Glomerular visceral epithelial cell (primary cell): ENCODE data around the gene ABTB1.
"Not testable (repeated sequence)": the region's sequence is repeated elsewhere in the genome, so short reads cannot be mapped to it uniquely, and the experiment has no call there.

Experiments
- DNase-seq: peaks from one replicate; pipeline ENCODE4 v3.0.0-alpha.2; 2016; ENCODE audit errors: extremely low spot score

The ABTB1 gene

DNA sequence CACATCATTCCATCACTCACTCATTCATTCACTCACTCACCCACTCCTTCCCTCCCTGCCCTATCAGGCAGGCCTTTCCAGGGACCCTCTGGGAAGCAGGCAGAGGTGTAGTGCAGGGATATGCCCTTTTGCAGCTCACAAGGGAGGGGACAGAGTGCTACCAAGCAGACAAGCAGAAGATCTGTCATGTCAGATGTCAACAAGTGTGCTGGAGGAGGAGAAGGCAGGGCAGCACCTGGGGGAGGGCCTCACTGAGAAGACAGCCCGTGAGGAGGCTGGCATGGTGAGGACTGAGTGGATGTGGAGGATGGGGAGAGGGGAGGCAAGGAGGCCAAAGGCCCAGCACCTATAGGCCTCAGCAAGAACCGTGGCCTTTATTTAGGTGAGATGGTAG lies 15.3 kb downstream of the ABTB1 start:
- no peak for DNase-seq

DNA sequence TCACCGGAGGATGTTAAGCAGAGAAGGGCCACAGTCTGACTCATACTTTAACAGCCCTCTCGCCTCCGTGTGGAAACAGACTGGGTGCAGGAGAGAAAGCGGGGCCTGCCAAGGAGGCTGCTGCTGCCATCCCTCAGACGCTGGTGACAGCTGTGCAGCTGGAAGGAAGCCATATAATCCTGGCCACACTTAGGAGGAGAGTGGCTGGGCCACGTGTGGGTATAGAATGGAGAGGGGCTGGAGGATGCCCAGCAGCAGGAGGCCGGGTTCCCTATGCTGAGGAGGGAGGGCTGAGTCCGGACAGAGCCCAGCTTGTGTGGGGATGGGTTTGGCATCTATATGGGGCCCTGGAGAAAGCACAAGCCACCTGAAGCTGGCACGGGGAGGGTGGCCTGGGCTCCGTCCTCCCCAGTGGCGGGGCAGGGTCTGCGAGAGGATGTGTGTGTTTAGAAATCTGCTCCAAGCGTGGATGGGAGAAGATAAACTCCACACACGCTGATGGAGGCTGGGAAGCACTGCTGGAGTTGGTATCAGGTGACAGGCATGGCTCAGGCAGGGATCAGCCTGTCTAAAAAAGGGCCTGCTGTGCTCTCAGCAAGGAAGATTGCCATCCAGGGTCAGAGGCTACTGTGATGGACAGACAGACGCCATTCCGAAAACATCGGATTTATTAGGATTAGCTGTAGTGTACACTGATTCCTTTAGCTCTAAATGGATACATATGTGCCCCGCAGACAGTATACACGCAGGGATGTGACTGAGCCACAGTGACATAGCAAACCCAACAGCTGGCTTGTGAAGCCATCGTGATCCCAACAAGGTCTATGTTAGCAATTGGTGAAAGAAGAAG lies 15.9 kb downstream of the ABTB1 start:
- no peak for DNase-seq

DNA sequence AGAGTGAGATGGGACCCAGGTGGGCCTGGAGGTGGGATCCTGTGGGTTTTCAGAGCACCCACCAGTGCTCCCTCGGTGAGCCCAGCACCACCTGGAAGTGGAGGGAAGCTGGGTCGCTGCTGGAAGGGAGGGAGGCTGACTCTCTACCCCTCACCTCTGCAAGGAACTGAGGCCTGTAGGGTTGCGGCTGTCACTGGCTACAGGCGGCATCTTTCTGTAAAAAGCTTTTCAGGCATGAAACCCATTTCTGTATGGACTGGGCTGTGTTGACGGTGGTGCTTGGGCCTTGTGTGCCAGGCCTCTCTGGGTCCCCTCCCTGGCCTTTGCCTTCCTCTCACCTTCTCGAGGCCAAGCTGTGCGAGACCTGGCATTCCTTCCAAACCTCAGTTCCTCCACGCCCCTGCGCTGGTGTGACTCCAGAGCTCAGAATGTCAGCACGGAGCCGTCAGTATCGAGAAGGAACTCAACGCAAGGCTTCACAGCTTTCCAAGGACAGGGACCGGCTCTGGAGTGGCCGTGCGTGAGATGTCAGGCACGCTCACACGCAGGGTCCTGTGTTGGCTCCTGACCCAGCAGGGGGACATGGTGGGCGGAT lies 16.6 kb downstream of the ABTB1 start:
- no peak for DNase-seq

DNA sequence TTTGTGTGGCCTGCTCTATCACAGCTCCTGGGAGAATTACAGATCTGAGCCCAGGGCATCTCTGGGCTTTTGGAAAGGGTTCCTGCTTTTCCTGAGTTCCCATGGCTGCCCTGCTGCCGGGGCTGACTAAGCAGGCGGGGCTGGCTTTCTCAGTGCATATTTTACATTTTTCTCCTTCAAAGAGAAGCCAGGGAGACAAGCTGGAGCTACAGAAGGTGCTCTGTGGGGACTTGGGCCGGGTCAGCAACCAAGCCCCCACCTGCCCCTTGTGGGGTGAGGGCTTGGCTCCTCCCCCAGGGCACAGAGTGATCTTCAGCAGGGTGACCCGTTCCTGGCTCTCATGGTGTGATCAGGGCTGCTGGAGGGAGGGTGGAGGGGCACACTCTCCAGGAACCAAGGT lies 17.4 kb downstream of the ABTB1 start:
- DNase-seq: peak; percentile 47

DNA sequence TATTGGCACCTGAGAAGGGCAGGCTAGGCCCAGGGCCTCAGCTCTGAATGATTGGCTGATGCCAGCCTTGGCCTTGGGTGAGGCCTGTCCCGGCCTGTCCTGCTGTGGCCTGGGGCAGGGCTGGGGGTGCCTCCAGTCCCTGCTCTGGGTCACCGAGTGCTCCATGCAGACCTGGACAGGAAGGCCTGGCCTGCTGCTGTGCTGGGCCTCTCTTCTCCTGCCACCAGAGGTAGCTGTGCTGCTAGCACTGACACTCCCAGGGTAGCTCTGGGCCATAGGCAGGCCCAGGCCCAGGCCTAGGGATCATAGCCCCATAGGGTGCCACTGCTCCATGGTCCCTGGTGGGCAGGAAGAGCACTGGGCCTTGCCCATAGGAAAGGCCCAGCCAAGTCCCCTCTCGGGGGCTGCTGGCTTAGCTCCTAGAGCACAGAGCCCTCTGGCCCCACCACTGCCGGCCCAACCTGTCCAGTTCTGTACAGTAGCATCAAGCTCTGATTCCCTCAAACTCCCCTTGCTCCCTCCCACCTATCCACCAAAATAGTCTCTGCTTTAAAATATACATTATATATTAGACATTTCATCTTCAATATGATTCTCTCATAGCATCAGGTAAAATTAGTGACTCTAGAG lies 18.2 kb downstream of the ABTB1 start:
- peak; percentile 74 for DNase-seq

DNA sequence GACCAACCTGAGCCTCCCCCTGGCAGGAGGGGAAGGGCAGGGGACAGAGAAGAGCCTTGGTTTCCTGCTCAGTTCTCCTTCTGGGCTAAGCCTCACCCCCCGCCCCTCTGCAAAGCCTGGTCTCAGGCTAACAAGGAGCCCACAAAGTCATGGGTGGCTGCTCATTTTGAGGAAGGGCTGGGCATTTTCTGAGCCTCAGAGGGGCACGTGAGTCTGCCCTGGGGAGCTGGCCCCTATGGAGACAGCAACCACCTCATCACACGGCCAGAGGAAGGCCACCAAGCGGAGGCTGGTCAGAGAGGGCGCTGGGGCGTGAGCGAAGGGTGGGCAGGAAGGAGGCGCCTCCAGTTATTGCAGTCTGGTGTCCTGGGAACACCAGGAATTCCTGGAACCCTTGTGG lies 18.7 kb downstream of the ABTB1 start:
- DNase-seq: peak; percentile 82

DNA sequence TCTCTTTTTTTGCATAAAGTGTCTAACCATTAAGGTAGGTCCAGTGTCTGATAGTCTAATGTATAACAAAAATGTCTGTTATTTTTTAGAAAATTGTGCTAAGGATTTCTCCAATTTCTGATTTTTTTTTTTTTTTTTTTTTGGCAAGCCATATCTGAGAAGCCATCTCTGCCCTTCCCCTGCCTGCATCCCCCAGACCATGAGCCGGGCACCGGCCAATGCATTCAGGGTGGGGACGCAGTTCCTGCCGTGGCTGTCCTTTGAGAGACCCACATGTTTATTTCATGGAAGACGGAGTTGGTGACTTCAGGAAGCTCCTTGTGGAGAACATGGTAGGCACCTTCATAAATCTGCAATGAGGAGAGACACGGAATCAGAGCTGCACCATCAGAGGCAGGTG lies 19.2 kb downstream of the ABTB1 start:
- DNase-seq: no peak

DNA sequence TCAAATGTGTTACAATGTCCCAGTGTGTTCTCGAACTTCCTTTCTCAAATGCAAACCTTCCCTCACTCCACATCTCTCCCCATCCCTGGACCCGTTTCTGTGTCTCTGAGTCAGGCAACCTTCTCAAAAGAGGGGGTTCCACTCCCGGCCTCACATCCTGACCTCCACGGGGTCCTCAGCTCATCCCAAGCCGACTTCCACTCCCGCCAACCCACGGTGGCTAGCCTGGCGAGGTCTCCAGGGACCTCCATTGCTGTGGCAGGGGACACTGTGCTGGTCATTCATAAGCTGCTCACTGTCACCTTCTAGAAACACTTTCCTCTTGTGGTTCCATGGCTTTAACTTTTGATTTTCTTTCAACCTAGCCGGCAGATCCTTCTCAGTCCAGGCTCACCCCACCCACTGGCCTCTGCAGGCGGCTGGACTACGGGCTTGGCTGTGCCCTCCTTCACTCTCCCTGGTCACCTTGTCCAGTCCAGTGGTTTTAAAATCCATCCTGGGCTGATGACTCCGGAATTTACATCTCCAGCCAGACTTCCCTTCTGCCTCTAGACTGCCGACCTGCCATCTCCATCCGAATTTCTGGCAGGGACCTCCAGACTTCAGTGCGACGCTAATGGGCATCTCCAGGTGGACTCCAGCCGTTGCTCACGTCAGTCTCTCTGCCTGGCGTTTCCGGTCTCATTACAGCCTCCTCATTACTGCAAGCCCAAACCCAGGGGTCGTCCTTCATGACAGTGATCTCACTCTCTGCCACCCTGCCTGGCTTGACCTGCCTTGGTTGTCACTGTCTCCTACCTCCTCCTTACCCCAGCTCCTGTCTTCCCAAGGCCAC lies 20.0 kb downstream of the ABTB1 start:
- DNase-seq: no peak

DNA sequence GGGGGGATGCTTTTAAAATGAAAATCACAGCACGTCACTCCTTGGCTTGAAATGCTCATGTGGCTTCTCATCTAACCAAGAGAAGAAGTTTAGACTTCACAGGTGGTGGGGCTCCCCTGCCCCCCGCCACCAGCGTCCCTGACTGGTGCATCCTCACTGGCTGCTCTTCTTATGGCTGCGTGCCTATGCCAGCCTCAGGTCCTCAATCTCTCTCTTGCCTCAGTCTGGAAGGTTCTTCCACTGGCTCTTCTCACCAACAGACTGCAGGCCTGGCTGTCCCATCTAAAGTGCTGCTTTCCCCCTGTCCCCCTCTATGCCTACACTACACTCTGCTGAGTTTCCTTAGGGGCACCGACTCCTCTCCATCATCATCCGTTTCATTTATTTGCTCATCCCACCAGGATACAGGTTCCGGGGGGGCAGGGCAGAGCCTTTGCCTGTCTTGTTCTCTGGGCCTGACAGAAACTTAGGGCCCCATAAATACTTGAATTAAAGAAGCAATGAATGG lies 20.6 kb downstream of the ABTB1 start:
- no peak for DNase-seq

DNA sequence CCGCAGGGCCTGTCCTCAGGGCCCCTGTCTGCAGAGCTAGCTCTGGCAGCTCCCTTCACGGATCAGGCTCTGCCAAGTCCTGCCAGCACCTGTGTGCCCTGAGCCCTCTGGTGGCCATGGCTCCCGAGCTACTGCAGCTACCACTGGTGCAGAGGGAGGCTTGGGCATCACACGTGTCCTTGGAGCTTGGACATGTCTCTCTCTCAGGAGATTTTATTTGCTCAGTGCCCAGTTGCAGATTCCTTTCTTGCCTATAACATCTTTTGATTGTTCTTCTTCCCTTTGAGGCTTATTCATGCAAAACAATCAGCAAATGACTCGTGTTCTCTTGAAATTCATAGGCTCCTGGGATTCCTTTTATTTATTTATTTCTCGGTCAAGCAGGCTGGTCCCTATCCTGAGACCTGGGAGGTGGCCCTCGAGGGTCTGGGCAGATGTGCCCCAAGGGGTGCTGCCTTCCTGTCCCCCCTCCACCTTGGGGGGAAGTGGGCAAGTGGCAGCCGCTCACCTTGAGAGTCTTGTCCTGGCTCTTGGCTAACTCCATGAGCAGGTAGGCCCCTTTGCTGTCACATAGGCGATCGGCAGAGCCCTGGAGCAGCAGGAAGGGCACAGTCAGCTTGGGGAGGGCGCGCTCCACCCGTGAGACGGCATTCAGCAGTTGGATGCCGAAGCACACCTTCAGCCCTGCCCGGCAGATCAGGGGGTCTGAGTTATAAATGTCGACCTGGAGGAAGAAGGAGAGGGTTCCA lies 21.9 kb downstream of the ABTB1 start:
- DNase-seq: peak; percentile 60

DNA sequence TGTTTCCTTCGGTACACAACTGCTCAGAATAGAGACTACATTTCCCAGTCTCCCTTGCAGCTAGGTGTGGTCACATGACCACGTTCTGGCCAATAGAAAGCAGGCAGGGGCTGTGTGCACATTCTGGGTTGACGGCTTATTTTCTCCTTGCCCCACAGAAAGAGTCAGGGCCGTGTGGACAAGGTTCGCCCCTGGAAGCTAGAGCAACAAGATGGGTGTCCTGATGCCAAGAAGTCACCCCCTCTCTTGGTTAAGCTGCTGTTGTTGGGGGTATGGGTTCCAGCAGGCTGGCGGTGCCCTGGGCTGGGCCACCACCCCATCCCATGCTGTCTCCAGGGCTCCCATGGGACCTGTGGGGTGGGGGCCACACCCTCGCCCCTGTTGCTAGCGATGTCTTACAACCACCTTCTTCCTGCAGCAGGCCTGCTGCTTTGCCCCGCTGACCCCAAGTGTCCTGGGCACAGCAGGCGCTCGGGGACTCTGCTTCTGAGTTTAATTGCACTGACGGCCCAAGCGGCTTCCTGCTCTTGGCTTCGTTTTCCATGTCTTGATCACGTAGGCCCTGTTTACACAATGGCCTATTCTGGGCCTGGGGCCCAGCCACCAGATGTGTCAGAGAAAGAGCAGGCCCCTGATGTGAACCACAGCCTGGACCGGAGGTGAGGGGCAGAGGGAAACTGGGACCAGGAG lies 24.9 kb downstream of the ABTB1 start:
- DNase-seq: peak; percentile 57

DNA sequence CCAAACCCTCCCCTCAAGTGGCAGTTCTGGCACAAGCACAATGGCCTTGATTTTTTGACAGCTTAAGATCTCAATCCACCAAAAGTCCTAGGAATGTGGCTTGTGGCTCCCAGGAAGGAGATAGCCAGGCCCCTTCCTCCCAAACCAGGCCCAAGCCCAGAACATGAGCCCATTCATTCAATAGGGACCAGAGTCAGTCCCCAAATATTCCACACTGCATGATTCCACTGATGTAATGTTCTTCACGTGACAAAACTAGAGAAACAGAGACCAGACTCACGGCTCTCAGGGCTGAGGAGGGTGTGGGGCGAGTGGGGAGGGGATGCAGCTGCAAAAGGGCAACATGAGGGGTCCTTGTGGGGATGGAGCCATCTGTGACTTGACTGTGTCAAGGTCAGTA lies 25.5 kb downstream of the ABTB1 start:
- no peak for DNase-seq

DNA sequence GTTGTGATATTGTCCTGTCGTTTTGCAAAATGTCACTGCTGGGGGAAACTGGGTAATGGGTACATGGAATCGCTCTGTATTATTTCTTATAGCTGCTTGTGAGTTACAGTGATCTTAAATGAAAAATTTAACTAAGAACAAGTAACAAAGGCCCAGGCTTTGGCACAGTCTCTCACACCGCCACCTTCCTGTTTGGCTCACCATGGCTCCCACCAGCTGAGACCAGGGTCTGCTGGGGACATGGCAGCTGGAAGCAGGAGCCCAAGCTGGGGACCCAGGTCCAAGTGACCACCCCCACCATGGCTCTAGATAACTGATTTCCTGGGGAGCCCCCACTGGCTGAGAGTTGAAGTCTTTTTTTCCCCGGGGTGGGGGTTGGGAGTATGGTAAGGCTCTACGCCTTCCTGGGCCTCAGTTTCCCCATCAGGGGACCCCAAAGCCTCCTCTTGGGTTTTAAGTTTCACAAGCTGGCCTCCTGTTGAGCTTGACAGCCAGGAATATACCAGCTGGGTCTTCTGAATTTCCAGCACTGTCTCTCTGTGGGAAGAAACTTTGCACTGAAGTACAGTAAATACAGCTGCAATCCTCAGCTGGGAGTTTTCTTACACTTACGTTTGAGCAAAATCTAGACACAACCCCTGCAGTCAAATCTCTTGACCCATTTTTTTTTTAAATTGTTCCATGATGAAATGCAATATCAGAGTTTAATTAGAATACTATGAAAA lies 26.1 kb downstream of the ABTB1 start:
- no peak for DNase-seq

DNA sequence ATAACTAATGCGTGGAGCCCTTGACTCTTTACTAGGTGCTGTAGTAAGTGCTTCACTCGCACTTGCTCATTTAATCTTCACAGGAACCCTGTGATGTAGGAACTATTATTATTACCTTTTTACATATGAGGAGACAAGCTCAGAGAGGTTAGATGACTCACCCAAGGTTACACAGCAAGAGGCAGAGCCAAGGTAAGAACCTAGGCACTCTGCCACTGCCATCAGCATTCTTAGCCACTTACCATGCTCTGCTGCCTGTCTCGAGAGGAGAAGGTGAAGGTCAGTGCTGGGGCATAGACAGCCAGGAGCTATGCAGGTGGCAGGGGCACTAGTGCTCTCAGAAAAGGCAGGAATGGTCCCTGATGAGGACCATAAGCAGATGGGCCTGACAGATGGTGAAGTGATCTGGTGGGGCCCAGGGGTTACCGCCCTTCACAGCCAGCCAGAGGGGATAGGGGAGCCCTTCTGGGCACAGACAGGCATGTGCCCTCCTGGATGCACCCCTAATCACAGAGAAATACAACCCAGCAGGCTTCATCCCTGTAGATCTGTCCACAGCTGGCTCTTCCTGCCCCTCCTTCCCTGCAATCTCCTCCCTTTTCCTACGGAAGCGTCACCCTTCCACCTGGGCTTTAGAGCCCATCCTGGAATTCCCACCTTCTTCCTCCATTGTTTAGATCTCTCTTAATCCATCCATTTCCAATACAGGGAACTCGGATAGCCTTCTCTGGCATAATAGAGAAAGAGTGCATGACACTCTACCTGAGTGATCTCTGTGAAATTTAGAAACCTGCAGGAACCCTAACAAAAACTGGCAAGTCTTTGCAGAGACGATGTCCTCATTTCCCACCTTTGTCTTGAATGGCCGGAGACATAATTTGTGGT lies 26.9 kb downstream of the ABTB1 start:
- no peak for DNase-seq

DNA sequence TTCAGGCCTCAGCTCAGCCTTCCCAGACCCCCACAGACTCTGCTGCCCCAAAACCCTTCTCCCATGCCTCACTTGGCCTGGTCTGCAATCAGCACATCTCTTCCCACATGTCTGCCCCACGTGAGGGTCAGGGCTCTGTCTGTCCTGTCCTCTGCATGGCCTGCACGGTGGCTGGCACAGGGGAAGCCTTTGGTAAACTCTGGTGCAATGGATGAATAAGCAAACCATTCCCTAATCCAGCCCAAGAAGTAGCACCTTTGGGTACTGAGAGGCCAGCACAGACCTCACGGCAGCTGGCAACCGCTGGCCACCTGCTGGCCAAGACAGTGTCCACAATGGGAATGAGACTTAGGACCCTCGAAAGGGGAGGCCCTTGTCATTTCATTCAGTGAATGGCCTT lies 27.7 kb downstream of the ABTB1 start:
- no peak for DNase-seq

DNA sequence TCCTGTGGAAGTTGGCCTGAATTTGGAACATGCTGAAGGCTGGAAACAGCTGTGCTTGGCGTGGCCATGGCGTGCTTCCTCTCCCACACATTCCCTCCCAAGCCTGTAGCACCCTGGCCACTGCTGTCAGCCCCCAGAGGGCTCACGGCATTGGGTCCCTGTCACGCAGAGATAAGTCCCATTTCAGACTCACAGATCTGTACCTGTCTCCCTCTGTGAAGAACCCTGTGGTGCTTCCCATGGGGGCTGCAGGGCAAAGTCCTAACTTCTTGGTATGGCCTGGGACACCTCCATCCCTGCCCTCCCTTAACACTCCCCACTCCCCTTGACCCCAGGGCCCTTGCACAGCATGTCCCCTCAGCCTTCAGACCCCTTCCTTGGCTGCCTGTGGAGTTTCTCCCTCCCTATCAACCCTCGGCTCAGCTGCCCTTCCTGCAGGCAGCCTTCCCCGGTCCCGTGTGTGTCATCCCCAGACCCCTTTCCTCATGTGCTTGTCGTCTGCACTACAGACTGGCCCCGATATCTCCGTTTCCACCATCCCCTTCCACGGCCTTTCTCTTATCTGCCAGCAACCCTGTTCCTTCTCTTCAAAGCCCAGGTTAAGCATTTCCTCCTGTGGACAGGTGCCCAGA lies 28.6 kb downstream of the ABTB1 start:
- no peak for DNase-seq

DNA sequence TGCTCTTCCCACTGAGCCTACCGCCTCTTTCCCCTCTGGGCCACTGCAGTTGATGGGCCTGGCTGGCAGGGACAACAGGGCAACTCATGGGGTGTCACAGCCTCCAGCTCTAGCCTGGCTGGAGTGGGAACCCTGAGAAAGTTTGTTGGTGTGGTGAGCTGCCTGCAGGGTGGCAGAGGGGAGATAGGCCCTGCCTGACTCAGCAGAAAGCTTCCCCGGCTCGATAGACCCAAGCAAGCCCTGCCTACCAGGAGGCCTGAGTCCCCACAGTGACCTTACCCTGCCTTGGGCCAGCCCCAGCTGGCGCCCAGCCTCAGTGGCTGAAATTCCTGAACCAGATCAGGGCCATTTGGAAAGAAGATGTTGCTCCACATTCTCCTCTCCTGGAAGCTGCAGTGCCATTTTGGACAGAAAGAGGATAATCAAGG lies 29.4 kb downstream of the ABTB1 start:
- no peak for DNase-seq

DNA sequence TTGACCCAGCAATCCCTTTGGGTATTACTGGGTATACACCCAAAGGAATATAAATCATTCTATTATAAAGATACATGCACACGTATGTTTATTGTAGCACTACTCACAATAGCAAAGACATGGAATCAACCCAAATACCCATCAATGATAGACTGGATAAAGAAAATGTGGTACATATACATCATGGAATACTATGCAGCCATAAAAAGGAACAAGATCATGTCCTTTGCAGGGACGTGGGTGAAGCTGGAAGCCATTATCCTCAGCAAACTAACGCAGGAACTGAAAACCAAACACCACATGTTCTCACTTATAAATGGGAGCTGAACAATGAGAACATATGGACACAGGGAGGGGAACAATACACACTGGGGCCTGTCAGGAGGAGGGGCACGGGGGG lies 32.1 kb downstream of the ABTB1 start:
- DNase-seq: not testable (repeated sequence)
